HG03354 (cell line): ENCODE data around the gene ZBTB46.

ENCODE experiments used
- ATAC-seq: cut with Tn5 transposase; IDR thresholded peaks from one replicate; pipeline ENCODE4 v1.9.1; 2021; ENCODE audit warnings: mild to moderate bottlenecking; ENCODE audit not compliant: unreplicated experiment, poor library complexity, severe bottlenecking

The ZBTB46 gene

DNA sequence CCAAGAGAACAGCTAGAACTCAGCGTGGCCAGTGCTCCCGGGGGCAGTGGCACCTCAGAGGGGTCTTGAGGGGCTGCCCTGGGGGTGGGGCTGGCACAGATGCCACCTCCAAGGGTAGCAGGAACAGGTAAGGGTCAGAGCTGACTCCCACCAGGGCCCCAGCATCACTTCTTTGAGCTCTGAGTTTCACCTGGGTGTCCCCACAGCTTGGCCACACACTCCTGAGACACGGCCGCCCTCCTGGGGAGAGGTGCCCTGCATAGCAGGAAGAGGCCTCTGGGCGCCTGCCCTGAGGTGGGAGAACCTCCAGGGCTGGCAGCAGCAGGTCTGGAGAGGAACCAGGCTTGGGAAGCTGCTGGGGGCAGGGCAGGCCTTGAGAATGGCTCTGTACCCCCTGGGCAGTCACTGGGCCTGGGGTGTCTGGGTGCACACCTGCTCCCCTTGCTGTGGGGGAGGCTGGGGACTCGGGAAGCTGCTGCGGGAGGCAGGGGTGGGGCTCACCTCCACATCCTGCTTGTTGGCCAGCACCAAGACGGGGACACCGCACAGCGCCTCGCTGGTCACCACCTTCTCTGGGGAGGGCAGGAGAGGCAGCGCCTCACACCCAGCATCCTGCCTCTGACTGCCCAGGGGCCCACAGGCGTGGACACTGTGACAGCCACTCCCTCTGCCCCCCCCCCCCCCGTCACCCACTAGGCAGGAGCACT, 129.6 kb downstream of the ZBTB46 start:
- ATAC-seq, result no peak

DNA sequence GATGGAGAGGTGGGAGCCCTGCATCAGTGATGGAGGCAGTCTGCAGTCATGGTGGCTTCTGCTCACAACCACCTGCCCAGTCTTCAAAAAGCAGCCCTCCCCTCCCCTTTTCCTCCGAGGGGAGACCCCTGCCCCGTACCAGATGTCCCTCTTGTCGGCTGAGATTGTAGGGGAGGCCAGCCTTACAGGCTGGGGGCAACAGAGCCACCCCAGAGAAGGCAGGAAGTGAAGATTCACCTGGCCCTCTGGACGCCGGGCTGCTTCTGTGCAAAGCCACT, 130.1 kb downstream of the ZBTB46 start:
- no peak for ATAC-seq

DNA sequence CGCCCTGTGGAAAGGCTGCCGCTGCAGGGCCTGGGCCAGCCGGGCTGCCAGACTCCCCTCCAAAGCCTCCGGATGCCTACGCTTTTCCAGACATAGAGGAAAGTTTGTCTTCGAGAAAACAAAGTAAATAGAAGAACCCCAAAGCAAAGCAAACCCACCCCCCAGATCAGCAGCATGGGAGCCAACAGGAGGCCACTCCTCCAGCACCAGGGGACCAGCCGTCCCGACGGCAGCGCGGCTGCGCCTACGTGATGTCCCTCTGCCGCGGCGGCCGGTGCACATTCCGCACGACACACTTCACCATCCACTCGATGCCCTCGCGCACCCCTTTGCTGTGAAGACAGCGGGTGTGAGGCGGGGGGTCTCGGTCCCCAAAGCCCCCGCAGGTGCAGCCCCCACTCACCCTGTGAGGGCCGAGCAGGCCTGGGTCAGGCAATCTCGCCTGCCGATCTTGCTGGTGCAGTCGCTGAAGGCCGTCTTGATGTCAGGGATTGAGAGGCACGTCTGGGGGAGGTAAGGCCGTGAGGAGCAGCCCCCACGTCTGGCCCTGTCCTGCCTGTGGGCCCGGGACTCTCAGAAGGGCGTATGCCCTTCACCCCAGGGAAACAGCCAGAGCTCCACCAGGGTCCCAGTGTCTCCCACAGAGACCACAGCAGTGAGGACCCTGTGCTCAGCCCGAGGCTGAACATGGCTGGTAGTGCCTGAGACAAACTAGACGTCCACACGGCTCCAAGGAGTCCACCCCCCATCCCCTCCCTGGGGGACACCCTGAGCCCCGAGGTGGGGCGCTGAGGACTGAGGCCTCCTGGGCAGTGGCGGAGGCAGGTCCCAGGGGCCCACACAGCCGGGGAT, 130.6 kb downstream of the ZBTB46 start:
- ATAC-seq, result no peak

DNA sequence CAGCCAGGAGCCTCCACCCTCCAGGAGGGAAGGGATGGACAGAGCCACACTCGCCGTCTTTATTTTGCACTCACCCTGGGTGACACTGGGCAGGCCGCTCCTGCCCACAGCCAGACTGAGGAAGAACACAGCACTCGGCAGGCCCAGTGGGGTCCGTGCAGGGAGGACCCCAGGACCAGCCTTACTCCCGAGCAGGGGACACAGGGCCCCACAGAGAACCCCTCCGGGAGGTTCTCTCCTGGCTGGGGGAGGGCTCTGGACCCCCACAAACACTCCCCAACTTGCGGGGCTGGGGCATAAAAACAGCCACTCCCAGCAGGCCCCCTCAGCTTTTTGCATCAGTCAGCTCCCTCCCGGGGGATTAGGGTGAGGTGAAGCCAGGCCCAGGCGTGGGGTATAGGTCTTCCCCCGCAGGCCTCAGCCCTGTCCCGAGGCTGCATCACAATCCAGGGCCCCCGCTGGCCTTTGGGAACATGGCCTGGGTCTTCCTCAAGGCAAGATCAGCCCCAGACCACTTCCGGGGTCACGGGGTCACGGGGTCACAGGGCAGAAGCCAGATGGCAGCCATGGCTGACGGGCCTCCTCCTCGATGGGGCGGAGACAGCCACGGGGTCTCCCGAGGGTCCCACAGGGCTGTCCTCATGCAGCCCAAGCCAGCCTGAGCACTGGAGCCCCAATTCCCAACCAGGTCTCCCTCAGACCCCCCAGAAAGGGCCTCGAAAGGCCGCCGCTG, 131.4 kb downstream of the ZBTB46 start:
- ATAC-seq, result no peak

DNA sequence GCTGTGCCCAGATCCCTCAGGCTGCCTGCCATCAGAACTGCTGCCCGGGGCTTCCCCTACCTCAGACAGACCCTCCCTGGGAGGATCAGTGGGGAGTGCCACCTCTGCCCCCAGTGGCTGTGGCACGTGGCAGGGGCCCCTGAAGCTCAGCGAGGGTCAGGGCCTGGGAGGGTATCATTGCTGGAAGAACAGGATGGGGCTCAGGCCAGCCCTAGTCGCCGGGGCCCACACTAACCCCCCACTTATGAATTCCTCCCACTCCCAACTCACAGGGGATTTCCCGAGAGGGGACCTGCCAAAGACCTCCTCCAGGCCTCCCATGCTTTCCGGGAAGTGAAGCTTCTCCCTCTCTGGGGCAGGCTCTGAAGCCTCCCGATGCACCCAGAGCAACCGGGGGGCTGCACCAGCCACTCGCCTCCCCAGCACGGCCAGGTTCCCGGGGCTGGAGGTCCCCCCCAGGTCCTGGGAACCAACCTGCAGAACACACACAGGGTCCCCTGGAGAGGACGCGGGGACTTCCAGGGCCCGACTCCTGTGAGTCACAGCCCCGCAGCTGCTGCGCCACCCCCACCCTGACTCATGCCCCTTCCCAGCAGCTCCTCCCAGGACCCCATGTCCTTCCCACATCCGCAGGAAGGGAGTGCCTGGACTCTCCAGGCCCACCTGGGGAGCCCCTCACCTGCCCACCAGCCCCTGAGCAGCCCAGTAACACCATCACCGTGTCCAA, 132.2 kb downstream of the ZBTB46 start:
- no peak for ATAC-seq

DNA sequence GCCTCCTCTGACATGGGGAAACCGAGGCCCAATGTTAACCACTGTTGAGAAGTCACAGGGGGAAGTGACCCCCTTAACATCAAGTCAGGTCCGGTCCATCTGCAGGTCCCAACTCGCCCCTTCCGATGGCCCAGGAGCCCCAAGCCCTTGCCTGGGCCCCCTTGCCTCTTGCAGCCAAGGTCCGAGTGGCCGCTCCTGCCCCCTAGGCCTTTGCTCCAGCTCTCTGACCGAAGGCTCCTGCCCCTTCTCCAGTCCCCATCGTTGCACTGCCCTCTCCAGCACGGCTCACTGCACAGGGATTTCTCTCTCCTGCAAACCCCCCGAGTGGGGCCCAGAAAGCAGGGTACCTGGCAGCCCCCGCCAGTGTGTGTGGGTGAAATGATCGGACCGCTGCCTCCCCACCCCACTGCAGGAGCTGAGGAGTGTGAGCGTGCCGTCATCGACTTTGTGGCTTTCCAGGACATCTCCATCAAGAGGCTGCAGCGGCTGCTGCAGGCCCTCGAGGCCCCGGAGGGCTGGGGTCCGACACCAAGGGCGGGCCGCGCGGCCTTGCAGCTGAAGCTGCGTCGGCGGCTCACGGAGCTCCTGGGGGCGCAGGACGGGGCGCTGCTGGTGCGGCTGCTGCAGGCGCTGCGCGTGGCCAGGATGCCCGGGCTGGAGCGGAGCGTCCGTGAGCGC, 133.1 kb downstream of the ZBTB46 start:
- ATAC-seq, result no peak

DNA sequence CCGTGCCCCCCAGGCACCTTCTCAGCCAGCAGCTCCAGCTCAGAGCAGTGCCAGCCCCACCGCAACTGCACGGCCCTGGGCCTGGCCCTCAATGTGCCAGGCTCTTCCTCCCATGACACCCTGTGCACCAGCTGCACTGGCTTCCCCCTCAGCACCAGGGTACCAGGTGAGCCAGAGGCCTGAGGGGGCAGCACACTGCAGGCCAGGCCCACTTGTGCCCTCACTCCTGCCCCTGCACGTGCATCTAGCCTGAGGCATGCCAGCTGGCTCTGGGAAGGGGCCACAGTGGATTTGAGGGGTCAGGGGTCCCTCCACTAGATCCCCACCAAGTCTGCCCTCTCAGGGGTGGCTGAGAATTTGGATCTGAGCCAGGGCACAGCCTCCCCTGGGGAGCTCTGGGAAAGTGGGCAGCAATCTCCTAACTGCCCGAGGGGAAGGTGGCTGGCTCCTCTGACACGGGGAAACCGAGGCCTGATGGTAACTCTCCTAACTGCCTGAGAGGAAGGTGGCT, 133.7 kb downstream of the ZBTB46 start:
- no peak for ATAC-seq

DNA sequence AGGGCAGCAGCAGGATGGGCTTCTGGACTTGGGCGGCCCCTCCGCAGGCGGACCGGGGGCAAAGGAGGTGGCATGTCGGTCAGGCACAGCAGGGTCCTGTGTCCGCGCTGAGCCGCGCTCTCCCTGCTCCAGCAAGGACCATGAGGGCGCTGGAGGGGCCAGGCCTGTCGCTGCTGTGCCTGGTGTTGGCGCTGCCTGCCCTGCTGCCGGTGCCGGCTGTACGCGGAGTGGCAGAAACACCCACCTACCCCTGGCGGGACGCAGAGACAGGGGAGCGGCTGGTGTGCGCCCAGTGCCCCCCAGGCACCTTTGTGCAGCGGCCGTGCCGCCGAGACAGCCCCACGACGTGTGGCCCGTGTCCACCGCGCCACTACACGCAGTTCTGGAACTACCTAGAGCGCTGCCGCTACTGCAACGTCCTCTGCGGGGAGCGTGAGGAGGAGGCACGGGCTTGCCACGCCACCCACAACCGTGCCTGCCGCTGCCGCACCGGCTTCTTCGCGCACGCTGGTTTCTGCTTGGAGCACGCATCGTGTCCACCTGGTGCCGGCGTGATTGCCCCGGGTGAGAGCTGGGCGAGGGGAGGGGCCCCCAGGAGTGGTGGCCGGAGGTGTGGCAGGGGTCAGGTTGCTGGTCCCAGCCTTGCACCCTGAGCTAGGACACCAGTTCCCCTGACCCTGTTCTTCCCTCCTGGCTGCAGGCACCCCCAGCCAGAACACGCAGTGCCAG, 134.3 kb downstream of the ZBTB46 start, which contains the start of gene TNFRSF6B:
TSS of gene TNFRSF6B (plus strand) at position 25 of the 729 bp plus-strand sequence. CDS start at position 141, 116 bp downstream.
- no peak for ATAC-seq

DNA sequence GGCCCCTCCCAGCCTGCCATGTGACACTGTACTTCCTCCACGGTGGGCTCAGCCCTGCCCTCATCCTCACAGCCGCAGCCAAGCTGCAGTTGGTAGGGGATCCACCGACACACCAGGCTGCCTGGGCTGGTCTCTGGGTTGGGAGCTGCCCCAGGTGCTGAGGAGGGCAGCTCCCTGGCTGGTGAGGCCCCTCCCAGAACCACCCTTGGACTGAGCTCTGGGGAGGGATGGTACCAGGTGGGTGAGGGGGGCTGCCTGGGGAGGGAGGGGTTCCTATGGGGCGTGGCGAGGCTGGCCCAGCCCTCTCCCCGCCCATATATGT, 134.8 kb downstream of the ZBTB46 start:
- no peak for ATAC-seq

DNA sequence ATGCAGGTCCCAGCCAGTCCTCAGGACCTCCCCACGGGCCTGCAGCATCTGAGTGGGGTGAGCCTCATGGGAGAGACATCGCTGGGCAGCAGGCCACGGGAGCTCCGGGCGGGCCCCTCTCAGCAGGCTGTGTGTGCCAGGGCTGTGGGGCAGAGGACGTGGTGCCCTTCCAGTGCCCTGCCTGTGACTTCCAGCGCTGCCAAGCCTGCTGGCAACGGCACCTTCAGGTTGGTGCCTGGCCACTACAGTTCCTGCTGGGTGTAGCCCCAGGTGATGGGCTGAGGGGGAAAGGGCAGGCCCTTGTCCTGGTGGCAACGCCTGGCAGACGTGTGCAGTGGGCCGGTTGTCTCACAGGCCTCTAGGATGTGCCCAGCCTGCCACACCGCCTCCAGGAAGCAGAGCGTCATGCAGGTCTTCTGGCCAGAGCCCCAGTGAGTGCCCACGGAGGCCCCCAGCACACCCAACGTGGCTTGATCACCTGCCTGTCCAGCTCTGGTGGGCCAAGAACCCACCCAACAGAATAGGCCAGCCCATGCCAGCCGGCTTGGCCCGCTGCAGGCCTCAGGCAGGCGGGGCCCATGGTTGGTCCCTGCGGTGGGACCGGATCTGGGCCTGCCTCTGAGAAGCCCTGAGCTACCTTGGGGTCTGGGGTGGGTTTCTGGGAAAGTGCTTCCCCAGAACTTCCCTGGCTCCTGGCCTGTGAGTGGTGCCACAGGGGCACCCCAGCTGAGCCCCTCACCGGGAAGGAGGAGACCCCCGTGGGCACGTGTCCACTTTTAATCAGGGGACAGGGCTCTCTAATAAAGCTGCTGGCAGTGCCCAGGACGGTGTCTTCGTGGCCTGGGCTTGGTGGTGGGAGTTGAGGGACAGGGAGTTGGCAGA, 135.4 kb downstream of the ZBTB46 start:
- no peak for ATAC-seq

DNA sequence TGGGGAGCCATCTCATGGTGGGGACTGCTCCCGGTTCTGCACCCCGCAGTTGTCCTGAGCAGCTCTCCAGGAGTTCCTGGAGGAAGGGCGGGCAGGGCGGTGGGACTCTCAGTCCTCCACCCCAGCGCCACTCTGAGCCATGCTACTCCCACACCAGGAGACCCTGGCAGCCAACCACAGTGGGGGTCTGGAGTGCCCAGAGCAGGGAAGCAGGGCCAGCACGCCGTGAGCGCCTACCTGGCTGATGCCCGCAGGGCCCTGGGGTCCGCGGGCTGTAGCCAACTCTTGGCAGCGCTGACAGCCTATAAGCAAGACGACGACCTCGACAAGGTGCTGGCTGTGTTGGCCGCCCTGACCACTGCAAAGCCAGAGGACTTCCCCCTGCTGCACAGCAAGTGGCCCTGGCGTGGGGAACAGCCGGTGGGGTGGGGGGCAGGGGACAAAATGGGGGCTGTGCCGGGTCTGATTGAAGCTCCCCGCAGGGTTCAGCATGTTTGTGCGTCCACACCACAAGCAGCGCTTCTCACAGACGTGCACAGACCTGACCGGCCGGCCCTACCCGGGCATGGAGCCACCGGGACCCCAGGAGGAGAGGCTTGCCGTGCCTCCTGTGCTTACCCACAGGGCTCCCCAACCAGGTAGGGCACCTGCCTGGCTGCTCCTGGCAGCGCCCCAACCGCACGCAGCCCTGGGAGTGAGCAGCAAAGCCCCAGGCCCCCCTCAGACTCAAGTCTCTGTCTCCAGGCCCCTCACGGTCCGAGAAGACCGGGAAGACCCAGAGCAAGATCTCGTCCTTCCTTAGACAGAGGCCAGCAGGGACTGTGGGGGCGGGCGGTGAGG, 136.3 kb downstream of the ZBTB46 start:
- no peak for ATAC-seq

DNA sequence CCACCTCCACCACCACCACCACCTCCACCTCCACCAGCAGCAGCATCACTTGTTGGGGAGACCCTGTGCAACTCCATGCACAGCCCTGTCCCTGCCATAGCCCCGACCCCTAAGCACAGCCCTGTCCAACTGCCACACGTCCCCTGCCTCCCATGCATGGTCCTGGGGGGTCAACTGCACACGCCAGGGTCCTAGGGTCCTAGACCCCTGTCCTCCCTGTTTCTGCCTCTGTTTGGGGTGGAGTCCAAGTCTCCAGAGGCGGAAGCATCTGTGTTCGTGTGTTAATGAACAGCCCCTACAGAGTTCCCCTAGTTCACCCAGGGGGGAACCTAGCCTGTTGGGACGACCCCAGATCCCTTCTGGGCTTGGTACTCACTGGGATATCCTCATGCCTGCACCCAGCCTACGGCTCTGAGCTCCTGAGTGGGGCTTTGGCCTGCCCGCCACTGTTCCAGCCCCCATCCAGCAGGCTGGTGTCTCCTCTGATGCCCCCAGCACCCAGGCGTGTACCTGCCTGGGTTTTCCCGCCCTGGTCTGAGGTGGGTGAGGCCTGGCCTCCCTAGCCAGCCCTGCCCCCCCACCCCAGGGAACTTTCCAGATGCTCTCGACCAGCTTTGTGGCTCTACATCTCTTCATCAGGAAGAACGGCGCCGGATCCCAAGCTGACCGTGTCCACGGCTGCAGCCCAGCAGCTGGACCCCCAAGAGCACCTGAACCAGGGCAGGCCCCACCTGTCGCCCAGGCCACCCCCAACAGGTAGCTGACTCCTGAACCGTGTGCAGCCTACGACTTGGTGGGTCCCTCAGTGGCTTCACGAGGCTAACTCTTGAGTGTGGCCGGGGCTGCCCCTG, 137.1 kb downstream of the ZBTB46 start:
- no peak for ATAC-seq
